ENCODE measurements around the gene ITGAX.

DNA sequence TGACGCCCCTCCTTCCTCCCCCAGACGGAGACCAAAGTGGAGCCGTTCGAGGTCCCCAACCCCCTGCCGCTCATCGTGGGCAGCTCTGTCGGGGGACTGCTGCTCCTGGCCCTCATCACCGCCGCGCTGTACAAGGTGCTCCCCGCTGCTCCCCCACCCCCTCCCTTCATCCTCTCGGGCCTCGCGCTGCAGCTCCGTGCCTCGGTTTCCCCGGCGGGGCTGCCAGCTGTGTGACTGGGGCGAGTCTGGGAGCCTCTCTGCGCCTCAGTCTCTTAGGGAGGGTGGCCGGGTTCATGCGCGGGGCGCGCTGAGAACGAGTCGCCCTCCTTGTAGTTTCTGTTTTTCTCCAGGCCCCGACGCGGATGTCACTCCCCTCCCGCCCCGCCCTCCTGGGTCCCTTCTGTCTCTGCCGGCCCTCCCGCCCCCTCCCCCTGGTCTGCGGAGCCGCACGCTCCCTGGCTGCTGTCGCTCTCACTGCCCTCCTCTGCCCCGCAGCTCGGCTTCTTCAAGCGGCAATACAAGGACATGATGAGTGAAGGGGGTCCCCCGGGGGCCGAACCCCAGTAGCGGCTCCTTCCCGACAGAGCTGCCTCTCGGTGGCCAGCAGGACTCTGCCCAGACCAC is 23.7 kb upstream of the ITGAX start:
- no peak for TF ChIP-seq ZNF274 (IDR thresholded peaks at IDR 0.05; ENCODE audit: low read depth, low read length)
- peak; percentile 48 for TF ChIP-seq SUZ12 (IDR thresholded peaks at IDR 0.05; ENCODE audit: extremely low read depth, insufficient read depth, insufficient read length)
